NCI-H2107 (cell line): ENCODE results near the gene AFAP1.

Experiments used
- DNase-seq: peaks from one replicate; lab custom pipeline; 2025; lab: John Stamatoyannopoulos, UW

AFAP1 gene, protein sequence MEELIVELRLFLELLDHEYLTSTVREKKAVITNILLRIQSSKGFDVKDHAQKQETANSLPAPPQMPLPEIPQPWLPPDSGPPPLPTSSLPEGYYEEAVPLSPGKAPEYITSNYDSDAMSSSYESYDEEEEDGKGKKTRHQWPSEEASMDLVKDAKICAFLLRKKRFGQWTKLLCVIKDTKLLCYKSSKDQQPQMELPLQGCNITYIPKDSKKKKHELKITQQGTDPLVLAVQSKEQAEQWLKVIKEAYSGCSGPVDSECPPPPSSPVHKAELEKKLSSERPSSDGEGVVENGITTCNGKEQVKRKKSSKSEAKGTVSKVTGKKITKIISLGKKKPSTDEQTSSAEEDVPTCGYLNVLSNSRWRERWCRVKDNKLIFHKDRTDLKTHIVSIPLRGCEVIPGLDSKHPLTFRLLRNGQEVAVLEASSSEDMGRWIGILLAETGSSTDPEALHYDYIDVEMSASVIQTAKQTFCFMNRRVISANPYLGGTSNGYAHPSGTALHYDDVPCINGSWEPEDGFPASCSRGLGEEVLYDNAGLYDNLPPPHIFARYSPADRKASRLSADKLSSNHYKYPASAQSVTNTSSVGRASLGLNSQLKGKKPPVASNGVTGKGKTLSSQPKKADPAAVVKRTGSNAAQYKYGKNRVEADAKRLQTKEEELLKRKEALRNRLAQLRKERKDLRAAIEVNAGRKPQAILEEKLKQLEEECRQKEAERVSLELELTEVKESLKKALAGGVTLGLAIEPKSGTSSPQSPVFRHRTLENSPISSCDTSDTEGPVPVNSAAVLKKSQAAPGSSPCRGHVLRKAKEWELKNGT

DNA sequence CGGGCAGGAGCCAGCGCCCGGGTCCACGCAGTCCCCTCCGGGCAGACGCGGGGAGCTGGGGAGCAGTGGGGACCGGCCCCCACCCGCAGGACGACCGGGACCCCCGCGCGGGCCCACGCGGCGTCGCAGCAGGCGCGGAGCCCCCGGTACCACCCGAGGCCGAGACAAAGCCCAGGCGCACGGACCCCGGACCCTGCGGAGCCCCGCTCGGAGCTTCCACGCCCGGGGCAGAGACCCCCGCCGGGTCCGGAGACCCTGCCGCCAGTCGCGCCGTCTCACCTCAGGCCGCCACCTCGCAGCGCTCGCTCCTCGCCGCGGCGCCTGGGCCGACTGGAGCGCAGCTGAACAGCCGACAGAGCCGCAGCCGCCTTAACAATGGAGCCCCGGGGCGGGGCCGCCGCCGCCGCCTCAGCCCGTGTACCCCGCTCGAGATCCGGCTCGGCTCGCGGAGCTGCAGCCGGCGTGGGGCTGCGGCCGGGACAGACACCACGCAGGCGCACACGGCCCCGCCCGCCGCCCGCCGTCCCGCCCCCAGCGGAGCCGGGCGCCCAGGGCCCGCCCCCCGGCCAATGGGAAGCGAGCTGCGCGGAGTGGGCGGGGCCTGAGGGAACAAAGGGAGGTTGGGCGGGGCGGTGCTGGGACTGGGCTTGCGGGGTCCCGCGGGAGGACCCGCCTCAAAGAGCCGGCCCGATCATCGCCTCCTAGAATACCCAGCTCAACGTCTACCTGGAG is at the start of gene AFAP1:
TSS of gene AFAP1 (minus strand) at position 485 of the 732 bp plus-strand sequence. CDS start 67,783 bp downstream, outside the sequence.
- peak; percentile 46 for DNase-seq

DNA sequence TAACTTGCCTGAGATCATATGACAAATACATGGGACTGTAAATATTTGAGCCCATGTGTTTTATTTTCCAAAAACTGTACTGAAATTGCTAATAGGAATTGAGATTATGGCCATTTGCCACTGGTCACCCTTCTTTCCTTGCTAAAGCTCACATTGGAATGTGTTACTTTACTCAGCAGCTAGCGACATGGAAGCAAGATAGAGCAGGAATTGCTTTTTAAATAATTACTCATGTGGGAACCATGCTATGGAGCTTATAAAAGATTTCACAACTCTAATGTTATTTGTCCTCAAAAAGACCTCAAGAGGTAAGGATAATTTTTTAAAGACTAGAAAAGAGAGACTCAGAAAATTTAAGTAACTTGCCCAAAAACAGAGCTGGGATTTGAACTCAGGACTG is 48.8 kb upstream of the AFAP1 start:
- no peak for DNase-seq

DNA sequence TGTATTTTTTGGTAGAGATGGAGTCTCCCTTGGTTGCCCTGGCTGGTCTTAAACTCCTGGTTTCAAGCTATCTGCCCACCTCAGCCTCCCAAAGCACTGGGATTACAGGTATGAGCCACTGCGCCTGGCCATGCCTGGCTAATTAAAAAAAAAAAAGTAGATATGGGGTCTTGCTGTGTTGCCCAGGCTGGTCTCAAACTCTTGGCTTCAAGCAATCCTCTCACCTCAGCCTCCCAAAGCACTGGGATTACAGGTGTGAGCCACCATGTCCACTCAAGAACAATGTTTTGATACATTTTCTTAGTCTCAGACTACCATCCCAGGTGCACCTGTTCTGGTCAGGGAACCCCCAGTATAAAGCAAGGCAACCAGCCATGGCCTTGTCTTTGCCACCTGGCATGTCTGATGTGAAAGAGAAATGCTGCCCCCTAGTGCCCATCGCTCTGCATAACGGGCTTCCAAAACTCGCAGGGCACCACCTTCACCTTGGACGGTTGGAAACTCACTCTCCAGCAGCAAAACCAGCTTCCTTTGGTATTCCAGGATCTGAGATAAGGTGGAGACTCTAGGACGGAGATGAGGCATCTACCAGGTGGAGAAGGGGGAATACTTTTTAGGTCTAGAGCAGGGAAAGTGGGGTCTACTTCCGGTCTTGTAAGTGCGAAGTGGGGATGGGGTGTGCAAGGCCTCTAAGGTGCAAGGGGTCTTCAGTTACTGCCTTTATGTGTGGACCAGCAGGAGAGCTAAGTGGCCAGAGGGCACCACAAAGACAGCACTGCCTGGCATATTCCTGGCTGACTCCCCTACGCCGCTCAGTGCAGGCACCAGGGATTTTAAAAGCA is 47.7 kb upstream of the AFAP1 start:
- peak; percentile 20 for DNase-seq

DNA sequence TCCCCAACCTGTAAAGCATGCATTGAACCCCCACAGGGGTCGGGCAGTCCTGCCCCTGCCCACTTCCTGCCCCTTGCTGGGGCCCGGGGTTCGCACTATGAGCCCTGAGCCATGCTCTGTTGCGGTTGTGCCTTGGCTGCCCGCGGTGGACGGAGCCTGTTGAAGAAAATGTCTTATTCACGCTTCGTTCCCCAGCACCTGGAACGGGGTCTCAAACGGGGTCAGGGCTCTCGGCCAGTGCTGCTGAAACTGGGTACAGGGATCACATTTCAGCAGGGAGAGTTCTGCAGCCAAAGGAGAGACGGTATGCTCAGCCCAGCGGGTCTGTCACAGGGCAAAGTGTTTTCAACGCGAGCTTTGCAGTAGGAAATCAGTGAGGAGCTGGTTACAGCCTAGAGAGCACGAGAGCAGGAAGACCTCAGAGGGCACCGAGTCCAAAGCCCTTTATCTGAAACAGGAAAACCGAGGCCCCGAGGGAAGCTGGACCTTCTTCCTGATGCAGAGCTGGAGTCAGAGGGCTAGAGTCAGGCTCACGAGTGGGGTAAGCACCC is 46.3 kb upstream of the AFAP1 start:
- DNase-seq: no peak

DNA sequence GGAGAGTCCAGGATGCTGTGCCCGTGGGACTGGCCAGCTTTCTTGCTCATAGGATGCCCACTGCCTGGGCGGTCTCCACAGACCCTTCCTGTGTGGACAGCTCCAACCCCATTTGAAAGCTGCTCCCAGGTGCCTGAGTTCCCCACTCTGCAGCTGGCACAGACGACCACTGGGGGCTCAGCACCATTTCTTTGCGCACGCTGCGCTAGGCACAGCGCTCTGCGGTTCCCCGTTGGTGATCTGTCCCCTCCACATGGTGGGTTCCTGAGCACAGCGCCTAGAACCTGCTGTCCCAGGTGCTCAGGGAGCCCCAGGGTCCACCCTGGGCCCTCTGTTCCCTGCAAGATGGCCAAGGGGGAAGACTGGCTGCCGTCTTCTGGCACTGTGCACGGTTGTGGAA is 45.4 kb upstream of the AFAP1 start:
- DNase-seq: no peak

DNA sequence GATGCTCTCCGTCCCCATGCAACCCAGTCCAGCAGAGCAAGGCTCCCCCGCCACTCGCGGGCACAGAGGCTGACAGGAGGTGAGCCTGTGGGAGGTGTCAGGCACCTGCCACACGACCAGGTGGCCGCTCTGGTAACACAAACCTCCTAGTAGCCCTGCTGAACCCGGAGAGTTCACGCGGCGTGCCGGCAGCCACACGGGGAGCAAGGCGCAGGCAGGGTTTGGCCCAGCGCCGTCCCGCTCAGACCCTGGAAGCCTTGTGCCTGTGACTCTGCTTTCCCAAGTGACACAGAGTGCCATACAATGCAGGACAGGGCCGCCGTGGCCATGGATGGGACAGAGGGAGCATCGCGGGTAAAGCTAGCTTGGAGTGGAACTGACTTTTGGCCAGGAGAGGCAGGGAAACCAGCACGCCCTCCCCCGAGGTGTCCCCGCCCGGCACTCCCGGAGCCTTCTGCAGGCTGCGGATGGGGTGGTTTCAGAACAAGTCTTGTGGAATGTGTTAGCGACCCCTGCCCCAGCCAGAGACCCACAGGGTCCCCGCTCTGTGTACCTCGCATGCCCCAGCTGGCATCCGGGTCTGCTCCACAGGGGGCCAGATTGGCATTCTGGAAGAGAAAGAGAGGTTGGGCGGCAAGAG is 44.7 kb upstream of the AFAP1 start:
- DNase-seq: no peak

DNA sequence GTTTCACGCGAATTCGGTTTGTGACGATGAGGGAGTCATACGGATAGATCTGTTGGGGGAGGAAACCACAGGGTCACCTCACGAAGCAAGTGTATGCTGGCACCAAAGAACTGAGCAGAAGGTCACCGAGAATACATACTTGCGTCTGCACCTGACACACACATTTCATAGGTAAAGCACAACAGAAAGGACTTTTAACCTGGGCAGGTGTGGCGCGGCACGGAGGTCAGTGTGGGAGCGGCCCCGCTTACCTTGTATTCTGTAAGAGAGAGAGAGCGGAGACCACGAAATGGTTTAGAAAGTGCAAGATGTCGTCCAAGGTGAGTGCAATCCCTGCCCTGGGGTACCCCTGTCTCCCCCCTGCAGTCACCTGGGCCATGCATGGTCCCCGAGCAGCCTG is 43.6 kb upstream of the AFAP1 start:
- no peak for DNase-seq

DNA sequence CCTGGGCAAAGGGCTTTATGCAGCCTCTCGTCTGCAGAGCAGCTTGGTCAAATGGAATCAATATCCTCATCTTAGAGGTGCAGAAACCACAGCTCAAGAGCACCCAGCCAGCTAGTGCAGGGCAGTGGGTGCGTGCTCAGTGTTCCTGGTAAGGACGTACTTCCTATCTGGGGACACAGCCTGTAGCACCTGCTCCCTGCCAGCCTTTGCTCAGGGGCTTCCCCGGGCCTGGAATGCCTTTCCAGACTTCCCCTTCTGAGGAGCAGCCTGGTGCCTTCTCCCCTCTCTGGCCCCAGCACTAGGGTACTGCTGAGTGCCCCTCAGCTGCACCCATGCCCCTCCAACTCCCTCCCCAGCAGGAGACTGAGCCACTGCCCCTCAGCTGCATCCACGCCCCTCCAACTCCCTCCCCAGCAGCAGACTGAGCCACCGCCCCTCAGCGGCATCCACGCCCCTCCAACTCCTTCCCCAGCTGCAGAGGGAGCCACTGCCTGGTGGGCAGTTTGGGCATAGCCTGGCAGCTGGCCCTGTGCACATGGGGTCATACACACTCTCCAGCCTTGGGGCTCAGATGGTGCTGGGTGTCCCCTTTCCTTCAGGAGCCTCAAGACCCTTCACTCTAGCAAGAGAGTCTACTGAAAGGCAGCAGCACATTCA is 42.2 kb upstream of the AFAP1 start:
- DNase-seq: peak; percentile 22

DNA sequence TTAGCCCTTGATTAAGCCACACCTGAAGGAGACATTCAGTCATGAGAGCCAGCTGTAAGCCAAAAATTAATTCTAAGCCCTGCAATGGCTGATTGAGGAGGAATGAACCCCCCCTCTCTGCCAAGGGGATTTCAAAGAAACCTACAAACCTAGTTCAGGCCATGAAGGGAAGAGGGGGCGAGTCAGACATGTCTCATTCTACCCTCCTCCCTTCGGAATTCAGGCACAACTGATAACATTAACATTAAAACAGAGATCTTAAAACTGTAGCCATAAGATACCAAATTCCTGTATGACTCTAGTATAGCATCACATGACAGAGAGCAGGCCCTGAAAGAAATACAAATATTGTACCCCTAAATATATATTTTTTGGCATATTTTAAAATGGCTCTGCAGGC is 40.4 kb upstream of the AFAP1 start:
- DNase-seq: no peak

DNA sequence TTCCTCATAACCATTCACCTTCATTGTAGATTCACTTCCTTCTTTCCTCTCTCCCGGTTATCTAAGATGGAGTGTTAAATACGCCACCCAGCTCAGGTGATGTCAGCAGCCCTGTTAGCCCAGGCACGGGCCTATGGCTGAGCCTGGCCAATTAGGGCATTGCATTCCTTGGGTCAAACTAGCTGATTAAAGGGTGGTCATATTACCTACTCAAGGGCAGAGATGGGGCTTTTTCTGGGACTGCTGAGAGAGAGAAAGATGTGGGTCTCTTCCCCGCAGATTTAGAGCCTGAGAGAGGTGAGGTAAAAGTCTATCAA is 39.9 kb upstream of the AFAP1 start:
- no peak for DNase-seq

DNA sequence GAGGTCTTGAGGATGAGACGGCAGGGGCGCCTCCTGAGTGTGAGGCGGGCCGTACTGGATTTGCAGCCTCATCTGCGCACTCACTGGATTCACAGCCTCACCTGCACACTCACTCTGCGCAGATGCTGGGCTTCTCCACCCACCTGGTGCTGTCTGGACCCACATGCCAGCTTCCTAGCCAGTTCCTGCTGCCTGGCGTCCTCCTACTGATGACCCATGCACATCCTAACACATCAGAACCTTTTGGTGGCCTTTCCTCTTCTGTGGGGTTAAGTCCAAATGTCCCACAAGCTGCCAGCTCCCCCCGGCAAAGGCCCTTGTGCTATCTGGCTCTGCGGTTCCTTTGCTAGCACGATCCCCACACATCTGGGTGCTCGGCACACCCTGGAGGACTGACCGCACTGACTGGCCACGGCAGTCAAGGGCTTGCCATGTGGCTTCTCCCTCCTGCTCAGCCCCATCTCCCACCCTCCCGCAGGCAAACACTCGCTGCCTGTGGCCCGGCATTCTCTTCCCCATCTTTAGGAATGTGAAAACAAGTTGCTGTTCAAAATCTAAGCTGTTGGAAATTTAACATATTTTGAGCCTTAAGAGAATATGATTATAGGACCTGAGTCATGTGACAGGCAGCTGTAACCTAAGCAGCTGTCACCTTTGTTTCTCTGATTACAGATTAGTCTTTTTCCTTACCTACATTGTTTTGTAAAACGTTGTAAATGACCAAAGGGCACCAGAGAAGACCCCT is 39.4 kb upstream of the AFAP1 start:
- no peak for DNase-seq

DNA sequence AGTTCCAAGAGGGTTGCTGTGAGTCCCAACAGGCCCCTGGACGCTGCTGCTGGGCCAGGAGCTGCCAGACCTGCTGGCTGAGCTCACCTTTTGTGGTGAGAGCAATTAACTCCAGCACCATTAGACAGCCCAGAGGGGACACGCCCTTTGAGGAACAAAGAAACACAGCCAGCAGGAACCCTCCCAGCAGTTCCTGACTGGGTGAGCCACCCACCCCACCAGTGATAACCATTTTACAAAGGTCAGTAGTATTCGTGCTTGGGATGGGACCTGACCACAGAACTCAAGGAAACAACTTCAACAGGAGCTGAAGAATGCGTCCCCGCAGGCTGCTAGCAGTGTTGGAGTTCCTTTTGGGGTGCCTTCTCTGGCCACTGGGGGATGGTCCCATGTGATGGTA is 38.8 kb upstream of the AFAP1 start:
- DNase-seq: no peak

DNA sequence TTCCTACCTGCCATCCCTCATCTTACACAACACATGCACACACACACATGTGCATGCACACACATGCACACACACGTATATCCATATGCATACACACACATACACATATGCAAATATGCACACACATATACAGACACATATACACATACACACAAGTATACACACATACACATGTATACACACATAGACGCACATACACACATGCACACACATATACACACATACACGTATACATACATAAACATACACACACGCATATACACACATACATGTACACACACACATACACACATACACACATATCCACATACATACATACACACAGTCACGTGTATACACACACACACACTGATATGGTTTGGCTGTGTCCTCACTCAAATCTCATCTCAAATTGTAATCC is 37.0 kb upstream of the AFAP1 start:
- no peak for DNase-seq

DNA sequence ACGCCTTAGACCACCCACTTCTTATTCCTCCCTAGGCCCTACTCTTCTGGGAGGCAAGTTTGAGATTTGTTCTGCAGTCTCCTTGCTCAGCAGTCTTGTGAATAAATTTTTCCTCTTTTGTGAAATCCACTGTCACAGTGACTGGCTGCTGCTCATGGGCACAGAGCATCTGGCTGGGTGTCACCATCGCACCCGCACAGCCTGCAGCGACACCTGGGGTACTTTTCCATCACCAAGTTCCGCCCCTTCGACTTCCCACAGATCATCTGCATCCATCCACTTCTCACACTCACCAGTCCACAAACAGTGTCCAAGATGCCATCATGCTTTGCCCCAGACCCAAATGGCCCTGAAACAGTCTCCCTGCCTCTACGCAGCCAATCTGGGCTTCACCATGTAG is 36.4 kb upstream of the AFAP1 start:
- DNase-seq: no peak

DNA sequence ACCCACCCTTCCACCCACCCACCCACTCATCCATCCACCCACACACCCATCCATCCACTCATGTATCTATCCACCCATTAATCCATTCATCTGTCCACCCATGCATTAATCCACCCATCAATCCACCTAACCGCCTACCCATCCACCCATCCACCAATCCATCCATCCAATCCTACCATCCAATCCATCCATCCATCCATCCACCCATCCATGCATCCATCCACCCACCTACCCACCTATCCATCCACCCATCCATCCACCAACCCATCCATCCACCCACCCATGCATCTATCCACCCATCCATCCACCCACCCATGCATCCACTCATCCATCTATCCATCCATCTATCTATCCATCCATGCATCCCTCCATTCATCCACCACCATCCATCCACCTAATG is 34.8 kb upstream of the AFAP1 start:
- DNase-seq: no peak

DNA sequence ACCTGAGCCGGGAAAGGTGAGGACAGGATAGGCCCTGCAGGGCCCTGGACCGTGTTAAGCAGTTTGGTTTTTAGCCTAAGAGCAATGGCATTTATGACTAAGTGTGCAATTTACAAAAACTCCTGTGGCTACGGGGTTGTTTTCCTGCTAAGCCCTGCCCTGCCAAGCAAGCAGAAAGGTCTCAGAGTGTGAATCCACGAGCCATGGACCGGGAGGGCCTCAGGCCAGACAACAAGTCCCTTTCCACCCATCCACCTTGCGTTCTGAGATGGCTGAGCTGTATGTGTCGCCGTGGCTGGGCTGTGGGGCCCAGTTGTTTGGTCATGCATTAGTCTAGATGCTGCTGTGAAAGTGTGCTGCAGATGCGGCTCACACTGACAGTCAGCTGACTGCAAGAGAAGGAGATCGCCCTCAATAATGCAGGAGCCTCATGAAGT is 33.9 kb upstream of the AFAP1 start:
- DNase-seq: no peak

DNA sequence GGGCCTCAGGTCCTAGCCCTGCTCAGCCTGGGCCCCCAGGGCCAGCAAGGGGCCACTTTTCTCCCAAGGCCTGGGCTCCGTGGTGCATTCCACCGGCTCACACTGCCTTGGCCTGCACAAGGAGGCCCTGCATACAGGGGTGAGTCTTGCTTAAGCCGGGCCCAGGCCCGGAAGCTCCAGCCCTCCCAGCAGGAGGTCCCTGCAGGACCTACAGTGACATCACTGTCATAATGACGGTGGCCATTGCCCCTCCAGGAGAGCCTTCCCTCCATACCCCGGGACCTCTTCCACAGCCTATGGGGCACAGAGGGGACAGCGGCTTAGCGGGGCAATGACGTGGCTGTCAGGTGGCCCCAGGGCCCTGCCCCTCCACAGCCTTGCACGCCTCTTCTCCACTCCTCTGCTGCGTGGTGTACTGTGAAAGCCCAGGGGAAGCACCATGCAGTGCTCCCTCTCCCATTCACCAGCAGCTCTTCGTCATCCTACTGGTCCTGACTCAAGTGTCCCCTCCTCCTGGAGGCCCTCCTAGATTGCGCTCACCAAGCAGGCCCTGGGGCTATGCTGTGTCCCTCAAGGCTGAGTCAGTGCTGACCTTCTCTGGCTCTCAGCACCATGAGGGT is 32.3 kb upstream of the AFAP1 start:
- DNase-seq: no peak

DNA sequence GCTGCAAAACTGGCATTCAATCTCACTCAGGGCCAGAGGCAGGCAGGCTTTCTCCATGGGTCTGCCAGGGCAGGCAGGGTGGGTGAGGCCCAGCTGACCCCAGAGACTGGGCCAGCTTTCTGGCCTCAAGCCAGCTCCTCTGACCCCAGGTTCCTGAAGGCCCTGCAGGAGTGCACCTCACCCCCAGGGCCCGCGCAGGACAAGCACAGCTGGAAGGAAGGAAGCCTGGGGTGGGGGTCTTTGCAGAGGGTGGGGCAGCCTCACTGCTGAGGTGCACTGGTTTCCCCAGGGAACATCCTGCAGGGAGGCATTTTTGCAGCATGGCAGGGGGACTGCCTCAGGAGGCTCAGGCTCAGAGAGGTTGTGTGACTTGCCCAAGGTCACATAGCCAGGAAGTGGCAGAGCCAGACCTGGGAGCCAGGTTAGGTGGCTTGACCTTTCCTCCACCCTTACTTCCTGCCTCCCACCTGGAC is 31.5 kb upstream of the AFAP1 start:
- no peak for DNase-seq

DNA sequence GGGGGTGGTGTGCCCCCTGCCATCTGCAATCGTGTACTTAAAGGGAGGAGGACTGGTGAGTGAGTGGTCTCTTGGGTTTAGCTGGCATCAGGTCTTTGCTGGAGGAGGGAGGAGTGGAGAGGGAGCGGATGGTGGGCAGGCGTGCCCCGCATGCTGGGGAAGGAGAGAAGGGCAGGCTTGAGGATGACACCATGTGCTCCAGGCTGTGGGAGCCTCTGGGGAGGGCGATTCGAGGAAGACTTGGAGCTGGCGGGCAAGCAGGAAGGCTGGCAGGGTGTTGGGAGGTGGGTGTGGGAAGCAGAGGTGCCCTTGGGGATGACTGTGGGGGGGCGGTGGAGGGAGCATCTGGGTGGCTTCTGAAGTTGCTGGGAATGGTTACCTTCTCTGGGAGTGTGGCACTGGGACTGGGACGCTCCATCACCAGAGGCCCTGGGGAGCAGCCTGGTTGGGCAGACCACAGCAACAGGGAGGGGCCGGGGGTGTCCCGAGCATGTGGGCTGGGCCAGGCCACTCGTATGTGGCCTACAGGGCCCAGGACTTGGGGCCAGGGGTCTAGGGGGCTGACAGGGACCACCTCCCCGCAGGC is 30.8 kb upstream of the AFAP1 start:
- DNase-seq: no peak
